Gastrocnemius medialis (tissue), 4 donors: Measurements from ENCODE around the gene SGCB.

Source experiments
- CTCF ChIP-seq, 5 experiments: fragments of 450-650 bp in 3 of 5; fragments of 200-600 bp in 2 of 5; sonication (generic) in 2 of 5; IDR thresholded peaks in 4 of 5; conservative IDR thresholded peaks in 1 of 5; 1 replicate in 4 of 5; 2 replicates in 1 of 5; pipeline ENCODE4 v1.5.1; 2016 to 2019; ENCODE audit warnings: antibody characterized with exemption in 5 of 5, mild to moderate bottlenecking in 3 of 5, moderate library complexity in 3 of 5
- POLR2A ChIP-seq, 2 donors: fragments of 450-650 bp; IDR thresholded peaks; one replicate each; pipeline ENCODE4 v1.6.1; 2017; ENCODE audit warnings: antibody characterized with exemption in 2 of 2, mild to moderate bottlenecking in 2 of 2, moderate library complexity in 2 of 2

DNA sequence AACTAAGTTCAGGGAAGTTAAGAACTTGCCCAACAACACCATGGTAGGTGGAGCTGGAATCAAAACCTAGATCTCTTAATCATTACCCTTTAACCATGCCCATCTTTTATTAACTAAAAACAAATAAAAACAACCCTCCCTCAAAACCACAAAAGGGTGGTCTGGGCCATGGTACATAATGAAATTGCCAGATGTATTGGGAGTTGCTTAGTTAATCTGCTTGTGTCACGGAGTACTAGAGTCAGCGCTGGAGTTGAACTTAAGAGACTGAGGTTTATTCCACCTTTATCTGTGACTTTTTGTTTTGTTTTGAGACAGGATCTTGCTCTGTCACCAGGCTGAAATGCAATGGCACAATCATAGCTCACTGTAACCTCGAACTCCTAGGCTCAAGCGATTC is 31.2 kb downstream of the SGCB start:
- TF ChIP-seq POLR2A (IDR thresholded peaks at IDR 0.05) (no peak), CTCF (IDR thresholded peaks at IDR 0.05 in 4 of 5, conservative IDR thresholded peaks at IDR 0.05 in 1 of 5) (no peak)
